SK-N-SH (cell line): ENCODE results near the gene TMPRSS9. TPM values are rescaled to one million over a fixed set of nuclear protein-coding genes. Genes with fewer than 3 reads are reported as not detected.

Experiments used
- CTCF ChIA-PET: fragments of 300-600, 350-600 bp; formaldehyde crosslinking; extraction: SDS; loops from one replicate; lab custom pipeline; 2021; lab: Yijun Ruan, JAX
- POLR2A ChIA-PET: fragments of 350-600 bp; sonication (Branson Sonifier 250); formaldehyde crosslinking; extraction: SDS; loops from one replicate; lab custom pipeline; 2020; ENCODE audit warnings: antibody characterized with exemption, inconsistent platforms; lab: Yijun Ruan, JAX
- DNase-seq: peaks from one replicate; pipeline ENCODE4 v3.0.0; 2012
- H2AFZ ChIP-seq: fragments of 200-600 bp; sonication (generic); 2 replicates; pipeline ENCODE4 v1.8.1; 2016; ENCODE audit warnings: antibody characterized with exemption, mild to moderate bottlenecking, low read depth
- H3F3A ChIP-seq: fragments of 200-600 bp; sonication (generic); replicated peaks from 2 replicates; pipeline ENCODE3; 2016; ENCODE audit warnings: antibody characterized with exemption, mild to moderate bottlenecking; ENCODE audit not compliant: insufficient read depth
- H3K27ac ChIP-seq, 2 experiments: fragments of 200-500 bp in 1 of 2; fragments of 200-600 bp in 1 of 2; sonication (Bioruptor generic) in 1 of 2; sonication (generic), shearing (Covaris generic) in 1 of 2; 2 replicates each; pipeline versions ENCODE4 v1.5.1 to v1.6.1; 2014 to 2016; ENCODE audit warnings: low read depth in 2 of 2, inconsistent platforms in 1 of 2, low read length in 1 of 2, mild to moderate bottlenecking in 1 of 2, mixed read lengths in 1 of 2
- H3K27me3 ChIP-seq: fragments of 200-600 bp; sonication (generic), shearing (Covaris generic); 2 replicates; pipeline ENCODE4 v1.6.1; 2016; ENCODE audit warnings: mixed run types; ENCODE audit not compliant: insufficient read depth
- H3K36me3 ChIP-seq, 2 experiments: fragments of 200-500 bp in 1 of 2; fragments of 200-600 bp in 1 of 2; sonication (Bioruptor generic) in 1 of 2; sonication (generic) in 1 of 2; replicated peaks in 1 of 2; 2 replicates each; pipeline versions ENCODE3 to v1.5.1; 2014 to 2016; ENCODE audit warnings: low read length in 1 of 2, mild to moderate bottlenecking in 1 of 2; ENCODE audit not compliant: insufficient read depth in 2 of 2, control insufficient read depth in 1 of 2
- H3K4me1 ChIP-seq, 2 experiments: fragments of 200-500 bp in 1 of 2; fragments of 200-600 bp in 1 of 2; sonication (Bioruptor generic) in 1 of 2; sonication (generic), shearing (Covaris generic) in 1 of 2; 2 replicates each; pipeline versions ENCODE4 v1.5.1 to v1.6.1; 2014 to 2016; ENCODE audit warnings: low read depth in 1 of 2, low read length in 1 of 2, mixed run types in 1 of 2; ENCODE audit not compliant: insufficient read depth in 2 of 2, control insufficient read depth in 1 of 2
- H3K4me2 ChIP-seq: fragments of 200-600 bp; sonication (generic), shearing (Covaris generic); 2 replicates; pipeline ENCODE4 v1.6.1; 2017; ENCODE audit warnings: mixed run types
- H3K4me3 ChIP-seq, 2 experiments: fragments of 200-500 bp in 1 of 2; fragments of 200-600 bp in 1 of 2; sonication (Bioruptor generic) in 1 of 2; sonication (generic), shearing (Covaris generic) in 1 of 2; 2 replicates each; pipeline versions ENCODE4 v1.5.1 to v1.8.1; 2014 to 2016; ENCODE audit warnings: low read depth in 2 of 2, inconsistent platforms in 1 of 2, low read length in 1 of 2, mild to moderate bottlenecking in 1 of 2, mixed read lengths in 1 of 2, moderate library complexity in 1 of 2
- H3K79me2 ChIP-seq: fragments of 200-600 bp; sonication (generic); 2 replicates; pipeline ENCODE4 v1.8.1; 2017; ENCODE audit warnings: mild to moderate bottlenecking; ENCODE audit not compliant: insufficient read depth
- H3K9ac ChIP-seq: fragments of 200-600 bp; sonication (generic); 2 replicates; pipeline ENCODE4 v1.6.1; 2017; ENCODE audit warnings: mixed run types
- H3K9me2 ChIP-seq: fragments of 200-600 bp; sonication (generic); 2 replicates; pipeline ENCODE4 v1.6.1; 2017; ENCODE audit warnings: mixed run types
- H3K9me3 ChIP-seq: fragments of 200-600 bp; sonication (generic); 2 replicates; pipeline ENCODE4 v1.6.1; 2017; ENCODE audit warnings: mixed run types, mild to moderate bottlenecking, moderate library complexity
- H4K20me1 ChIP-seq: fragments of 200-600 bp; sonication (generic); 2 replicates; pipeline ENCODE4 v1.6.1; 2017; ENCODE audit warnings: mild to moderate bottlenecking, mixed run types; ENCODE audit not compliant: insufficient read depth
- ELF1 ChIP-seq: IDR thresholded peaks from 2 replicates; pipeline ENCODE4 v1.4.0; 2012
- EP300 ChIP-seq, 2 experiments: IDR thresholded peaks; 2 replicates each; pipeline versions ENCODE4 v1.4.0 to v1.6.1; 2012; ENCODE audit warnings: borderline replicate concordance in 1 of 2, low read depth in 1 of 2, low read length in 1 of 2
- EZH2phosphoT487 ChIP-seq: fragments of 200-600 bp; sonication (generic); IDR thresholded peaks from 2 replicates; pipeline ENCODE4 v1.6.1; 2017; ENCODE audit warnings: low read depth, mixed run types, mild to moderate bottlenecking, antibody characterized with exemption, moderate library complexity, borderline replicate concordance
- FOSL2 ChIP-seq: IDR thresholded peaks from 2 replicates; pipeline ENCODE4 v1.4.0; 2012; ENCODE audit warnings: low read depth, mild to moderate bottlenecking, moderate library complexity, borderline replicate concordance
- FOXJ3 ChIP-seq: sonication (generic); formaldehyde crosslinking; IDR thresholded peaks from 2 replicates; pipeline ENCODE4 v1.5.1; 2020; ENCODE audit warnings: mild to moderate bottlenecking, missing genetic modification reagents
- FOXM1 ChIP-seq: IDR thresholded peaks from 2 replicates; pipeline ENCODE4 v1.4.0; 2012; ENCODE audit warnings: low read depth, mild to moderate bottlenecking
- GATA2 ChIP-seq: sonication (generic); formaldehyde crosslinking; IDR thresholded peaks from 2 replicates; pipeline ENCODE4 v1.5.0; 2020; ENCODE audit warnings: mild to moderate bottlenecking, missing genetic modification reagents
- IRF3 ChIP-seq: fragments of 150-350 bp; IDR thresholded peaks from 2 replicates; pipeline ENCODE4 v1.6.1; 2016; ENCODE audit warnings: mild to moderate bottlenecking, low read depth, low read length
- MEF2A ChIP-seq: IDR thresholded peaks from 2 replicates; pipeline ENCODE4 v1.4.0; 2012; ENCODE audit warnings: low read depth, borderline replicate concordance
- NFIC ChIP-seq: IDR thresholded peaks from 2 replicates; pipeline ENCODE4 v1.4.0; 2012; ENCODE audit warnings: borderline replicate concordance
- PBX3 ChIP-seq: IDR thresholded peaks from 2 replicates; pipeline ENCODE4; 2012
- SIN3A ChIP-seq: IDR thresholded peaks from 2 replicates; pipeline ENCODE4 v1.6.1; 2012; ENCODE audit warnings: low read depth, mild to moderate bottlenecking, low read length, moderate library complexity, borderline replicate concordance
- SMC3 ChIP-seq: IDR thresholded peaks from 2 replicates; pipeline ENCODE4 v1.6.1; 2012; ENCODE audit warnings: low read depth, low read length, improper control_type of control experiment
- TAF1 ChIP-seq: IDR thresholded peaks from 2 replicates; pipeline ENCODE4 v1.6.1; 2012; ENCODE audit warnings: low read depth, mild to moderate bottlenecking, low read length, moderate library complexity, borderline replicate concordance
- ZBTB33 ChIP-seq: IDR thresholded peaks from 2 replicates; pipeline ENCODE4 v1.4.0; 2012; ENCODE audit warnings: low read depth, borderline replicate concordance
- WGBS: methylation state at CpG from one replicate; pipeline ENCODE4 v1.1.6; 2017; ENCODE audit warnings: low lambda C conversion rate; 5-methylcytosine and 5-hydroxymethylcytosine counted together
- polyA plus RNA-seq, 3 experiments: library from polyadenylated mRNA; depleted of rRNA; stranded (reverse); fragments of >200 nt; gene quantifications; 2 replicates each; pipeline ENCODE4 v1.2.3, GENCODE V29; 2012
- TF ChIP-seq, protein P1 (sequence below): IDR thresholded peaks from 2 replicates; pipeline ENCODE4 v1.4.0; 2012; ENCODE audit warnings: low read depth

Gene TMPRSS9
- polyA plus RNA-seq, 1 of the 3 experiments (the other 2 are of a cell fraction) = not detected

- H4K20me1 ChIP-seq = peaks cover 20% of the 10 kb centered on the region
Measured at GRCh38 chr19:2332341-2333026, 27.6 kb upstream of the TMPRSS9 start.

More at GRCh38 chr19:2332341-2333026, 27.6 kb upstream of the TMPRSS9 start:
- Histone ChIP-seq H3K9me3 (no peaks in the 10 kb centered on the region), H3K4me1 (peaks cover 6 to 11% of the 10 kb centered on the region in 2 experiments; a peak in 2 of 4 replicates), H3K27me3 (no peaks in the 10 kb centered on the region), H3K9ac (no peak overlapping the region), H3F3A (peaks cover 18% of the 10 kb centered on the region), H3K4me3 (no peak overlapping the region), H3K27ac (no peak overlapping the region; a peak in 1 of 4 replicates), H3K9me2 (no peaks in the 10 kb centered on the region), H3K4me2 (no peak overlapping the region), H3K79me2 (peaks cover 75% of the 10 kb centered on the region), H2AFZ (no peak overlapping the region), H3K36me3 (no peaks in the 10 kb centered on the region)
- 98% methylated on average over 8 of the region's 17 CpGs for WGBS
- POLR2A ChIA-PET = no interaction called here
- CTCF ChIA-PET = no interaction called here
- TF ChIP-seq SIN3A = no peak
- TF ChIP-seq NFIC = no peak
- no peak for TF ChIP-seq FOXM1
- TF ChIP-seq, protein P1, sequence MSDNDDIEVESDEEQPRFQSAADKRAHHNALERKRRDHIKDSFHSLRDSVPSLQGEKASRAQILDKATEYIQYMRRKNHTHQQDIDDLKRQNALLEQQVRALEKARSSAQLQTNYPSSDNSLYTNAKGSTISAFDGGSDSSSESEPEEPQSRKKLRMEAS = no peak
- no peak for TF ChIP-seq PBX3
- TF ChIP-seq EP300 (IDR thresholded peaks at IDR 0.05; ENCODE audit: borderline replicate concordance in 1 of 2, low read depth in 1 of 2, low read length in 1 of 2) = no peak
- no peak for TF ChIP-seq ZBTB33
- TF ChIP-seq SMC3 = no peak
- no peak for TF ChIP-seq FOSL2
- TF ChIP-seq FOXJ3 (CRISPR knock-in tag) = no peak
- no peak for TF ChIP-seq MEF2A
- TF ChIP-seq TAF1 = no peak
- no peak for TF ChIP-seq EZH2phosphoT487
- no peak for TF ChIP-seq IRF3
- no peak for TF ChIP-seq ELF1
- no peak for TF ChIP-seq GATA2 (CRISPR knock-in tag)
- no peak for DNase-seq
